Esophagus squamous epithelium (tissue), 4 donors: ENCODE measurements around the gene TSN.

ENCODE experiments used
- CTCF ChIP-seq, 6 experiments: fragments of 450-650 bp in 4 of 6; fragments of 200-600 bp in 2 of 6; sonication (generic) in 2 of 6; IDR thresholded peaks; one replicate each; pipeline ENCODE4 v1.5.1; 2016 to 2019; ENCODE audit warnings: antibody characterized with exemption in 6 of 6, mild to moderate bottlenecking in 4 of 6, moderate library complexity in 4 of 6
- POLR2A ChIP-seq, 4 donors: fragments of 450-650 bp; IDR thresholded peaks; one replicate each; pipeline ENCODE4 v1.6.1; 2017; ENCODE audit warnings: antibody characterized with exemption in 4 of 4, mild to moderate bottlenecking in 4 of 4, moderate library complexity in 3 of 4

GRCh38 chr2:121788685-121789084, 33.2 kb downstream of the TSN start:
- TF ChIP-seq CTCF (IDR thresholded peaks at IDR 0.05) (no peak), POLR2A (IDR thresholded peaks at IDR 0.05) (no peak)
